ENCODE data around the gene JAZF1.

JAZF1 gene

GRCh38 chr7:28136420-28136819, 44.2 kb downstream of the JAZF1 start:
- DNase-seq (ENCODE audit: low spot score): no peak

DNA sequence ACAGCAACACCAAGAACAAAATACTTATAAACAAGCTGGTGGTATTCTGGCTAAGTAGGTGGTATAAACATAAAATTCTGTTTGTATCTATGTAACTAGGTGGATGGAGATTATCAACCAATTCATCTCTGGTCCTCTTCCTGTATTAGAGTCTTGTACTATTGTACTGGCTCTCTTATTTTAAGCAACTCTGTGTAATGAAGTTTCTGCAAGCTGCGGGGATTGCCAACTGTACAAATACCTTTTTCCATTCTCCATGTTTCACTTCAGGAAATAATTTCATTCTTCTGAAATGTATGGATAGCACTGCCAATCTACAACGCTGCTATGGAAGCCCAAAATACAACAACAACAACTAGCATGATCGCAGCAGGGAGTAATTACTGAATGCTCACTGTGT, 44.8 kb downstream of the JAZF1 start:
- no peak for DNase-seq (ENCODE audit: low spot score)

DNA sequence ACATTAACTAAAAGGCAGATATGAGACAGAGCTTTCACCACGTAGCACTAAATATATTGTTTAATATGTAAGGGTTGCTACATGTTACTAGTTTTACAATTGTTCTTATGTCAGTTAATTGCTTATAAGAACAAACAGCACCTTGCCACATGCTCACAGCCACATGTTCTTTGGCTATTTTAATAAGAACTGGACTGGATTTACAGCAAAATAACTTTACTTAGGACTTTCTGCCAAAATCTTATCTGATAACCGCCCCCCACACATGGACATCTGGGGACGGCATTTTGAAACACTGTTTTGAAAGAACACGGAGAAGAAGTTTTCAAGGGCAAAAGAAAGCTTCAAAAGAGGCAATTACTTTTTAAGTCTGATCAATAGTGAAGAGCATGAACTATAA, 45.3 kb downstream of the JAZF1 start:
- no peak for DNase-seq (ENCODE audit: low spot score)

DNA sequence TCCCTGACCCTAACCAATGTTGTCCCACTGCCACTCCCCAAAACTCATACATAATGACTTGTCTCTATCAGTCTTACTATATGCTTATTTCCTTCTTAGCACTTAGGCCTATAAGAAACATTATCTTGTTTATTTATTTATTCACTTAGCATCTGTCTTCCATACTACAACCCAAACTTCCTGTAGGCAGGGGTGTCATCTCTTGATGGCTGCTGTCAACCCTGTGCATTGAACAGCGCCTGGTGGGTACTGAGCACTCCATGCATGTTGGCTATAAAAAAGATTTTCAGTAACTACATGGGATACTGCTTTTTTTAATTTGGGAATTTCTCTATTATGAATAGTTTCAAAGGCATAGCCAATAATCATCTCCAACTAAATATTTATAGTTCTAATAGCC, 46.7 kb downstream of the JAZF1 start:
- no peak for DNase-seq (ENCODE audit: low spot score)

DNA sequence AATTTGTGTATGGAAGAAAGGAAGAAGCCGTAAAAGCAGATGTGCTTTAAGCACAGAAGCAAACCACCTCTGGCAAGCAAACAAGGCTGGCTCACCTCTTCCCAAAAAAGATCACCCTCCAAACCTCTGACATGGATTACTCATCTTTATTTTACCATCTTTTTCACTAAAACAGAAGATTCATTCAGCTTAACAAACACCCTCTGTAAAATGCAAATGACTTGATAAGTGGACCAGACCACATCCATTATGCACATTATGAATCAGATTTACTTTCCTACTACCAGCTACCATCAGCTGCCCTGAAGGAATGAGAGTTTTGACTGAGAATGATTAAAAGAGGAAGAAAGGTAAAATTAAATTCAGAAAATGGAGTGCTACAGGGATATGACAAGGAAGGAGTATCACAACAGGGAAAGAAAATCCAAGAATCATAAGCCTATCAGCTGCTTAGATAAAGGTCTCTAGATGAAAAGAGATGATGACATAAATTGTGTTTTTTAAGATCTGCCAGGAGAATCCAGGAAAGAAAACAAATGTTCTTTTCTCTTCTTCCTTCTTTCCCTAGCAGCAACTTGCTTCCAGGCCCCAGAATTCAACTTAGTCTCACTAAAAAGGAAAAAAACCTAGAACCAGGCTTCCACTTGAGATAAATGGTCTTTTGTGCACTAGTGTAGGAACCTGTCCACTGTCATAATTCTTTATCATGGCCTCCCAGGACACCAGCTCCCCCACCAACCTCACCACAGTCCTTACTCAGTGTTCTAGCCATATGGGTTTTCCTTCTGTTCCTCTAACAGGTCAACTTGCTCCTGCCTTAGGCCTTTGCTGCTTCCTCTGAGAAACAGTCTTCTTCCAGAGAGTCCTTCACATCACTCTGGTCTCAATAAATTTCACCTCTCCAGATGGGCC, 47.4 kb downstream of the JAZF1 start:
- no peak for DNase-seq (ENCODE audit: low spot score)

DNA sequence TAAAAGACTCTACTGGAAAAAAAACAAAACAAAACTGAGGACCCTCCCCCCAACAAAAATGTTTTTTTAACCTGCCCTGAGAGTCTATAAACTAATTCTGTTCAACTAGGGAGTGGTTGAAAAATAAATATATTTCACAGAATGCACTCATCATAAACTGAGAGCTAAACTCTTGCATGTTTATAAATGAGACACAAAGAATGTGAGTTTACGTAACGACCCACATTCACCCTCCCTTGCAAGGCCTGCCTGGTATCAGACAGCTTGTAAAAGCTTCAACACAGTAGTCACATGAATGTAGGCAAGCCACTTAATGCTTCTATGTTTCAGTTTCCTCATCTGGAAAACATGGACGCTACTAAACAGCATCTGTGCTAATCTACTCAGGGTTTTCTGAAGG, 50.3 kb downstream of the JAZF1 start:
- peak; percentile 48 for DNase-seq (ENCODE audit: low spot score)

GRCh38 chr7:28128608-28129007, 52.0 kb downstream of the JAZF1 start:
- DNase-seq (ENCODE audit: low spot score): no peak

- DNase-seq (ENCODE audit: low spot score): no peak
Observed at GRCh38 chr7:28126410-28127041, 54.1 kb downstream of the JAZF1 start.

- DNase-seq (ENCODE audit: low spot score): no peak
Observed at GRCh38 chr7:28125431-28126409, 54.9 kb downstream of the JAZF1 start.

- DNase-seq (ENCODE audit: low spot score): no peak
Observed at GRCh38 chr7:28124413-28124812, 56.2 kb downstream of the JAZF1 start.

GRCh38 chr7:28123752-28124151, 56.8 kb downstream of the JAZF1 start:
- DNase-seq (ENCODE audit: low spot score): no peak

DNA sequence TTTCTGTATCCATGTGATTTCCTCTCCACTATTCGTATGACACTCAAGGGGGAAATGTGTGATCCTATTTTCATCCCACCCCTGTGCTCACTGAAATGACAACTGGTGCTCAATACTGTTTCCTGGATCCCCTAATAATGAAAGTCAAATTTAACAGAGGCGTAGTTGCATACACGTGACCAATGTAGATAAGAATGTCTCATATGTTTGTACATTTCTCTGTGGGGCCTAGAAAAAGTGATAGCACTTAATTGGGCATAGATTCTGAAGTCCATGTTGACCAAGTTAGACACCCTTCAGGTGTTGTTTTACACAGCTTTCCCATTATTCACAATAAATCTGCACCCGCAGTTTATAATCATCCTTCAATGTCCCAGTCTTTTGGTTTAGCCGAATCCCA, 59.1 kb downstream of the JAZF1 start:
- DNase-seq (ENCODE audit: low spot score): no peak

GRCh38 chr7:28116041-28116440, 64.6 kb downstream of the JAZF1 start:
- DNase-seq (ENCODE audit: low spot score): no peak

GRCh38 chr7:28115261-28115660, 65.3 kb downstream of the JAZF1 start:
- DNase-seq (ENCODE audit: low spot score): no peak

- DNase-seq (ENCODE audit: low spot score): no peak
Observed at GRCh38 chr7:28114056-28114455, 66.5 kb downstream of the JAZF1 start.

DNA sequence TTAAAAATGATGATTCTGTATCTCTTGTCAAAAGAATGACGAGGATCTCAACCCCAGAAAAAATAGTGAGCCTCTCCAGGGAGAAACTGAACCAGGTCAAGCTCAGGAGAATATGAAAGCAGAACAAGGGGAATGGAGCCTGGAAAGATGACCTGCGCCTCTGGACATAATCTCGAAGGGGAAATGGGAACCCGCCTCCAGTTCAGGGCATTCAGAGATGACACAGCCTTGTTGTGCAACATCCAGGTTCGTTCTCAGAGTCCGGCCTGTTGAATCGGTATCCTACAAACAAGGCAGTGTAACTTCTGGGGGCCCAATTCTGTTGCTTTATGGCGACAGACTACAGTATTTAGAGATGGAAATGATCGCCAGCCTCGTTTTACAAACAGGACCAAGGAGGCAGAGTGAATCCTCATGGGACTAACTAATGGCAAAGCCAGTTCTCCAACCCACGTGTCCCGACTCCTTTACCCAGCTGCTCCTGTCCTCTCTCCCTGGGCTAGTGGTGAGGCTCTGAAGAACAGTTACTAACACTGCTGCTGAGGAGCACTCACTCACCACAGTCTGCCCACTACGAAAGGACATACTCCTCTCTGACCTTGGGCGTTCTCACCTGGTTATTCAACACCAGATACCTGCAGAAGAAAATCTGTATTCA, 67.6 kb downstream of the JAZF1 start:
- DNase-seq (ENCODE audit: low spot score): no peak

GRCh38 chr7:28112467-28112866, 68.1 kb downstream of the JAZF1 start:
- DNase-seq (ENCODE audit: low spot score): no peak

- DNase-seq (ENCODE audit: low spot score): no peak
Observed at GRCh38 chr7:28112012-28112411, 68.6 kb downstream of the JAZF1 start.

- DNase-seq (ENCODE audit: low spot score): no peak
Observed at GRCh38 chr7:28110427-28111012, 70.1 kb downstream of the JAZF1 start.

- no peak for DNase-seq (ENCODE audit: low spot score)
Observed at GRCh38 chr7:28108747-28109146, 71.8 kb downstream of the JAZF1 start.

GRCh38 chr7:28107960-28108359, 72.6 kb downstream of the JAZF1 start:
- DNase-seq (ENCODE audit: low spot score): no peak

Measured in hepatic stellate cell (primary cell).